HG03565 (cell line): ENCODE results near the gene CASS4.

ENCODE experiments used
- ATAC-seq: cut with Tn5 transposase; IDR thresholded peaks from one replicate; pipeline ENCODE4 v1.9.1; 2021; ENCODE audit warnings: mild to moderate bottlenecking, moderate library complexity; ENCODE audit not compliant: unreplicated experiment

The CASS4 gene

DNA sequence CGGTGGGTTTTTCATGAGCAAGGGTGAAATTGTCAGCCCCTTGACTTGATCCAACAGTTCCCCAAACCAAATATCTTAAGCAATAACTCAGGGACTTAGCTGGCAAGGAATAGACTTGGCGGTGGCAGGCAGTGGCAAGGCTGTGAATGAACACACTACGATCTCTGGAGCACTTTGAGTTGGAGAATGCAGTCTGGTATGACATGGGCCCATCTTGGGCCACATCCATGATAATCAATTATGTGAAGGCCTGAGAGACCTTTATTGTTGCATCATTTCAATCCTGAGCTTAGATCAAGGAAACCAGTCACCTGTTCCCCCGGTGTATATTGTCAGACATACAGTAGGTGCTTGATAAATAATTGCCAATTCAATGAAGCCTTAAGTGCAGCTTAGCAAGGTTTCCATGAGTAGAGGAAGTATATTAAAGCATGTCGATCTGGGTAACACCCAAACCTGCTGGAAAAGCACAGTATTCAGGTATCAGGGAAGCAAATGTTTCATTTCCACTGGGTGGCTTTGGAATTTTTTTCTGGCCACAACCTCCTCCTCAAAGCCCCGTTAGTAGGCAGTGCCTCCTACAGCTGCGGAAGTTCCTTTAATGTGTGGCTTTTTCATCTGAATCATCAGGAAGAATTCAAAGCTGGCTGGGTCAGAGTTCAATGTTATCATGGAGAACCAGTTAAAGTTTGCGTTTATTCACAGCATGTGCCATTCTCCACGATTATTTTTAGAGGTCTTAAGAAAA, 10.2 kb downstream of the CASS4 start:
- ATAC-seq = no peak

DNA sequence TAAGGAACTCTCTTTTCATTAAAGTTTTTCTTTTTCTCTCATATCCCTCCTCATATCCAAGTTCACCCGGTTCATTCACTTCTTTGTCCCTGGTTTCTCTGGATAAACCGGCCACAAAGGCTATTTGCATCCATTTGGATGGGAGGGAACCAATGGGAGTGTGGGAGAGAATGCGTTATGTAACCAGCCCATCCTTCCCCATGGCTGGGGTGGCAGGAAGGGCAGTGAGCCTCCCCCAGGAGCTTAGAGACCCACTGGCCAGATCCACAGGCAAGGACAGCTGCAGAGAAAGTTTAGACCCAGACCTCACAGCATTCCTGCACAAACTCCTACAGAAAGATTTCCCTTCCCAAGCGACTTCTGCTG, 10.7 kb downstream of the CASS4 start:
- ATAC-seq = no peak

DNA sequence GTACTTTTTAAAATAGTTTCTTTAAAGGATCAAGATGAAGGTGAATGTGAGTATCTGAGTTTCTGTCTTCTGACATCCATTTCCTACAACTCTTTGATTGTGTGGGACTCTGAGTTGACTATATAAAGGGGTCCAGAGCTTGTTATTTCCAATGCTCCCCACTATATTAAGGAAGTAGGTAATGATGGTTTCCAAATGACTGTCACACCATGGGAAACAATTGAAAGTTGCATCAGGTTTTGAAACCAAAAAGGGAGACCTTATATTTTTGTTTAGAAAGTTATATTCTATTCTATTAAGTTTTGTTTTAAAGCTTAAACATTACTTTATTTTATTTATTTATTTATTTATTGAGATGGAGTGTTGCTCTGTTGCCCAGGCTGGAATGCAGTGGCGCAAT, 11.2 kb downstream of the CASS4 start:
- no peak for ATAC-seq

DNA sequence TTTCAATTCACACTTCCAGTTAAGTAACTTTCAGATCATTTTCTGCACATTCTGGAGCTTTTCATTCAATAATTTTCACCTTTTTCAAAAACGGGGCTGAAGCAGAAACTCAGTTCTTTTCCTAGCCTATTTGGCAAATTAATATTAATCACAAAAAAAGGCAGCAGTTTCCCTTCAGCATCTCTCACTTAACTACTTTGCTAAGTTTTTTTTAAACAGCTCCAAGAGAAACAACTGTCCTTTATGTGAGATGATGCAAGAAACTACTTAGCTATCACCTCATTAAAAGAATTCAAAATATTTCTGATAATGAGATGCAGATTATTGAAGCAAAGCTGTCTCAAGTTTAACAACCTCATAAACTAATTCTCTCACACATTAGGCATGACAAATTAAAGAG, 11.8 kb downstream of the CASS4 start:
- no peak for ATAC-seq

DNA sequence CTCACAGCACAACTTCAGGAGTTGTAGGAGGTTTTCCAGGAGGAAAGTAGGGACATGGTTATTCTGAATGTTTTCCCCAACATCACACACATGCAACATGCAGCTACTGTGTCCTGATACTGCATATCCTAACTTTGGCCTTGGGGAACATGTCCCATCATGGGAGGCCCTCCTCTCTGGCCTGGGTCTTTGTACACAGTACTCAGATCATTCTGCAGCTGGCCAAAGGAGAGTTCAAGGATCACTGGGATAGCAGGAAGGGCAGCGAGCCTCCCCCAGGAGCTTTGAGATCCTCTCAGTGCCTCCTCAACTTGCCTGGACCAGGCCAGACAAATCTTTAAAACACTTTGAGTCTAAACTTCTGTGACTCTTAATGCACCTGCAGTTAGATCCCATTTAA, 12.9 kb downstream of the CASS4 start:
- no peak for ATAC-seq

DNA sequence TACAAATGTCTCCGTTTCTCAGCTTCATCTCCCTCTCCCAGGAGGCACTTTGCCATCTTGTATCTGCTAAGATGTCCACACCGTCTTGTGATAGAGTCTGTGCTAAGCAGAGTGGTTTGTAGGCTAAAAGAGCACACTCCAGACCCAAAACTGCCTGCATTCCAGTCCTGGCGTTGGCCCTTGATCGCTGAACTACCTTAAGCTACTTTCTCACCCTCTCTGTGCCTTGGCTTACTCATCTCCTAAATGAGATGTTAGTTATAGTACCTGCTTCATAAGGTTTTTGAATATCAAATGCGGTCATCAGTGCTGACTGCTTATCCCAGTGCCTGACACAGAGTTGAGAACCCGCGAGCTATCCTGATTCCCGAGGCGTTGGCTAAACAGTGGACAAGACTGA, 14.0 kb downstream of the CASS4 start:
- no peak for ATAC-seq

DNA sequence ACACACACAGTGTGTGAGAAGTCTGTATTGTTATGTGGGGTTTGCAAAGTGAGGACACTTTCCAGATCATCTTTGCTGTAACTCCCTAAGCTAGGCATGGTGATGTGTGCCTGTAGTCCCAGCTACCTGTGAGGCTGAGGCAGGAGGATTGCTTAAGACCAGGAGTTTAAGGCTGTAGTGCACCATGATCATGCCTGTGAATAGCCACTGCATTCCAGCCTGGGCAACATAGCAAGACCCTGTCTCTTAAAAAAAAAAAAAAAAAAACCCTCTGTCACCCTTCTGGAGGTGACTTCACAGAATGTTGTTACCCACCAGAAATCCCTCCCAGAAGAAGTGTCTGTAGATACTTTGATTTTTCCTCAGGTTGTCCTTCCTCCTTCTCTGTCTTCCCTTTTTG, 14.9 kb downstream of the CASS4 start:
- no peak for ATAC-seq

DNA sequence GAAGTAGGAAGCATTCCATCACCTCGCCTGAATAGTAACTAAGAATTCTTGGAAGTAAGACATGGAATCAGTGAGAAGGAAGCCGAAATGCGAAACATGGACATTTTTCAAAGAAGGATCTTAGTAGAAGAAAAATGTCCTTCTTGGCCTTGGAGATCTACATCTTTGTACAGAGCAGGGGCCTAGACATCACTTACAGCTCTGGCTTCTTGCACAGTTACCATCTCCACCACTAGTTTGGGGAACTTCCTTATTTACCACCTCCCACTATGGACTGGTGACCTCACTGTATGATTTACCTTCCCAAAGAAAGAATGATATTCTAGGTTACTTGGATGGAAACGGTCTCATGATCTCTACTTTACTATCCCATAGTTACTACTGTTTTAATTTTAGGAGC, 15.7 kb downstream of the CASS4 start:
- ATAC-seq = no peak

DNA sequence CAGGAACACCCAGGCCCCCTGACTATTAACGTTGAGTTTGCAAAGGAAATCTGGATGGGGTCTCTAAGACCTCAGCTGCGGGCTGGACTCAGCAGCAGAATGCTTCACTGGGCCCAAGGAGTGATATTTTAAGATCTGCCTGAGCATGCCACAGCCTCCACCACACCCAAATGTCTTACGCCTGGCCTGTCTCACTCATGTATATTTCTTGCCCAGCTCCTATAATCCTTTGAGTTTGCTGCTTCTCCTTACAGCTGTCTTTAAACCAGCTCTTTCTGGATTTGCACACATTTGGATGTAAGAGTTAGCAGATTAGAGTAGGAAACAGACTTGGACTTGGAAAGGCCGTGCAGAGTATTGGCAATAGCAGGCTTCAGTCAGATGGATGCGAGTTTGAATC, 16.4 kb downstream of the CASS4 start:
- ATAC-seq = no peak

DNA sequence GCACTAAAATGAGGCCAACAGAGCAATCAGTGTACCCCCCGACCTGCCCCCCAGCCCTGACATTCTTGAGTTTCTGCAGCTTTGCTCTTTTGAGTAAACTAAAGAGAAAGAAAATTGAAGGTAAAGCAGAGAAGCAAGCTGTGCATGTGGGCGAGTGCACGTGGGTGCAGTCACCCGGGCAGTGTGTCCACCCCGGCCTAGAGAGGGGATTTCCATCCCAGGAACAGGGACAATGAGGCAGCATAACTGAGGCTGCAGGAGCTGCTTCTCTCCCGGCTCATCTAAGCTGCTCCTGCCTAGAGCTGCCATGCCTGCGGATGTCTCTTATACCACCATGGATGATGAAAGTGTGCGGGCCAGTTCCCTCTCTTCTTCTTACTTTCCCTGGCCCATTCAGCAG, 16.8 kb downstream of the CASS4 start:
- no peak for ATAC-seq

DNA sequence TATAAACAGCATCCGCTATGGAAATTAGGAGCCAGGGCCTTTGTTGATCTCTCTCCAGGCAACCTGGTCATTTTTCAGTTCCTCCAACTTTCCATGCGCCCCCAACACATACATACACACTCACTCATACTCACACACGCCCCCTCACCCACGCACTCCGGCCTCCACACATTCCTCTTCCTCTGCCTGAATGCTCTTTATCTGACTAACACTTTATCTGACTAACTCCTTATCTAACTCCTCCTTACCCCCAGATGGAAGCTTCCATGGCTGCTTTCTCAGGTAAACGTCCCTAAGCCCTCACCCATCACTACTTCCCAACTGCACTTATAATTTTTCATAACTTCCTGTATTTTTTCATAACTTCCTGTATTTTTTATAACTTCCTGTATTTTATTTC, 17.4 kb downstream of the CASS4 start:
- no peak for ATAC-seq

DNA sequence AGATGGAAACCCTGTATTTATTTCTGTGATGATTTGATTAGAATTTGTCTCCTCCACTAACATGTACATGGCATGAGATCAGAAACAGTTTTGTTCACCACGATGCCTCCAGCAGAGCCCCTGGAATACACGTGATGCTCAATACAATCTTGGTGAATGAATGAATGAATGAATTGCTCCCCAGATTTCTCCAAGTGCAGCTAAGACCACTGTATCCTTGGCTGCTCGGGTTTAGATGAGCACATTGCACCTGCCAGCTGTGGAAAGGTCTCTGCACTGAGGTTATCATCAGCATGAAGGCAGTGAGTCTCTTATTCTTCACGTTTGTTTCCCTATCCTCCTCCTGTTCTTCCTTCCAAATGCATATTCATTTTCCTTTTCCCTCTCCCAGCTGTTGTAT, 17.9 kb downstream of the CASS4 start:
- ATAC-seq = no peak

DNA sequence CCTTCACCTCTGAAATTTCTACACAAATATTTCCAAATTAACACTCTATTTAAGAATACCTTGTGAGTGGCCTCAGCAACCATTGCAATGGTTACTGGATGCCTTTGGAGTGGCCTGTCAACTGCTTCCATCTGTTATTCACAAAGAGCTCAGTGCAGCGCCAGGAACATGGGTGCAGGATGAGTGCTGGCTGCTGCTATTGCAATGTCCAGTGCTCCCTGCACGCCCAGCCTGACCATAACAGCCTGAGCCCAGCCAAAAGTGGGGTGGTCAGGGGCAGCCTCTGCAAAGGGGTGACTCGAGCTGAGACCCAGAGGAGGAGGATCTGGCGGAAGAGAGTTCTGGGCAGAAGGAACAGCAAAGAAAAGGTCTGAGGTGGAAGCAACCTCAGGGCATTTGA, 18.4 kb downstream of the CASS4 start:
- ATAC-seq = no peak

DNA sequence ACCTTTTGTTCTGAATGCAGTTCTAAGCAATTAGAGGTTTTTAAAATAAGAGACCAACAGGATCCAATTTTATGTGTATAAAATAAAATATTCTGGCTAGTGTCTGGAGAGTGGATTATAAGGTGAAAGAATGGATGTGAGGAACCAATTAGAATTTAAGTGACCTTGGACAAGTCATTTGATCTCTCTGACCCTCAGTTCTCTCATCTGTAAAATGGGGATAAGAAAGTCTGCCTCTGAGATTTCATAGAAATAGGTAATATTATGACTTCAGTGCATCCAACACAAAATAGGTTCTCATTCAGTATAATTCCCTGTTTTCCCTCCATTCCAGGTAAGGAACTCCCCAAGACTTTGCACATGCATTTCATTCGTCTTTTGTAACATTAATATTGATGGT, 18.9 kb downstream of the CASS4 start:
- ATAC-seq = no peak

DNA sequence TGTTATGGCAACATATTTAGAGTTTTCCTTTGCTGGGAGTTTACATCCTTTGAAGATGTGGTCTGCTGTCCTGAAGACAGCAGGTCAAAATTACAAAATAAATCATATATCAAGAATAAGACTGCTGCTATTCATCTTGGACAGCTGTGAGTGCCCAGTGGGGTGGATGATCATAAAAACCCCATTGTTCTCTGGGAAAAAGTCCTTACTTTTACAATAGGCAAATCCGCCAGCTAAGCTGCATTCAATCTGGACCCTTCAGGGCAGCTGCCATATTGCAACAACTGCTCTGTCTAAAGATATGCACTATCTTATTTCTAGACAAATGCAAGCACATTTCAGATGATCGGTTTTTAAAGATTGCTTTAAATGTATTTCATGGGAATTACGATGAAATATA, 19.4 kb downstream of the CASS4 start:
- no peak for ATAC-seq

DNA sequence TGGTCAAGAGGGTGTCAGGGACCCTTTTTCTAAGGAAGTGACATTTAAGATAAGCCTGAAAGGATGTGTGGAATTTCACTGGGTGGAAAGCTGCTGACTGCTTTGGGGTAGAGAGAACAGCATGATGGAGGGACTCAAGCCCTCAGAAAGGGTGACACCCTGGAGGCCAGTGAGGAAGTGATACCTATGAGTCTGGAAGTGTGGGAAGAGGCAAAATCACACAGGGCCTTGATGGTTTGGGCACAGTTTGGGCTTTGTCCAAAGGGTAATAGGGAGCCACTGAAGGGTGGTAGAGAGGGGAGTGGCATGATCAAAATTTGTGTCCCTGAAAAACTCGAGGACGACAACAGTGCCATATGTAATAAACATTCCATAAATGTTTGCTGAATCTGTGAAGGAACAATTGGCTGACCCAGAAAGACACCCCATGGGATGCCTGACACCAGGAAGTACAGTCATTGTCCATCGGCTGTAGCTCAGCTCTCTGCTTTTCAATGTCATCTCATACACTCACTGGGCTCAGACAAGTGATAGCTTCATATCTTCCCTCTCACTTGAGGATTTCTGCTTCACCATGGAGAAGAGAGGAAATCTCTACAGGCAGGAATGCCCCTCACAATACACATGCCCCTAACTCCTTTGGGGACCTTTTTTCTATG, 21.3 kb downstream of the CASS4 start:
- ATAC-seq = no peak

DNA sequence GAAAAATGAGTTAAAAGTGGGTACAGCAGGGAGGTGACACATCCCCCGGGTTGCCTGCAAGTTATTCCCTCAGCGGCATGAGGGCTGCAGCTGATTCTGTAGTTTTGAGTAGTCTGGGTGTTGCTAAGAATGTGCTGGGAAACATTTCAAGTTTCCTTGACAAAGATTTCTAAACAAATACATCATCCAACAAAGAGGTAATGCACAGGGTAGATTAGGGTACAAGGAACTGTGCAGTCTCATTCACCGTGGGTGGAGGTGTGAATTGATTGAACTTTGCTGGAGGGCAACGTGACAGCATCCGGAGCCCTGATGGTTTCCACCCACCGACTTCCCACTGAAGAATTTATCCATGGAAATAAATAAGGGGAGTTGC, 21.8 kb downstream of the CASS4 start:
- ATAC-seq = no peak

DNA sequence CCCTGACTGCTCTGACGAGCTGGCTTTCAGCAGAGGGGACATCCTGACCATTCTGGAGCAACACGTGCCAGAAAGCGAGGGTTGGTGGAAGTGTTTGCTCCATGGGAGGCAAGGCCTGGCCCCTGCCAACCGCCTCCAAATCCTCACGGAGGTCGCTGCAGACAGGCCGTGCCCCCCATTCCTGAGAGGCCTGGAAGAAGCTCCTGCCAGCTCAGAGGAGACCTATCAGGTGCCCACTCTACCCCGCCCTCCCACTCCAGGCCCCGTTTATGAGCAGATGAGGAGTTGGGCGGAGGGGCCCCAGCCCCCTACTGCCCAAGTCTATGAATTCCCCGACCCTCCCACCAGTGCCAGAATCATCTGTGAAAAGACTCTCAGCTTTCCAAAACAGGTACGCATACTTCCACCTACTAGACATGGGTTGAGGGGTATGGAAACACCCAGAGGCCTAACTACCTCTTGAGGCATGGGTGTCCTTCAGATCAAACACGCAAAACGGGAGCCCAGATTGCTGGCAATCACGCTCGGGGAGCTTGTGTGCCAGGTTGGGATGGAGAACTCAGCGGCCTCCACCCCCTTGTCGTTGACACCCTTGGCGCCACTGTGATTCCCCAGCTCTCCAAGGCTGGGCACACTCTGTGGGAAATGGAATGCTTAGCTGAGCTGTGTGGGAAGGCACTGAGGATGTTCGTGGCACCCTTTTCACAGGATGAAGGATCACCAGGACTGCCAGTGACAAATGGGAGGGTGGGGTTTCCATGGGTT, 25.3 kb downstream of the CASS4 start:
- no peak for ATAC-seq

DNA sequence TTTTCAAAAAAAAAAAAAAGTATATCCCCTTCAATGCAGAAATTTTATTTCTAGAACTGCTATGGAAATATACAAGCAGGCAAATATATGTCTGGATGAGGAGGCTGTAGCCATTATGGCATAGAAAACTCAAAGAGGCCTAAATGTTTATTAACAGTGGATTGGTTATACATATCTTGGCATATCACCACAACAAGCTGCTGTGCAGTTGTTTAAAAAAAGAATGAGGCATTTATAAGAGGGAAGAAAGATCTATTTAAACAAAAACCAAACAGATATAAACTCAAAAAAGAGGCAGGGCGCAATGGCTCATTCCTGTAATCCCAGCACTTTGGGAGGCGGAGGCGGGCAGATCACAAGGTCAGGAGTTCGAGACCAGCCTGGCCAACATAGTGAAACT, 26.2 kb downstream of the CASS4 start:
- no peak for ATAC-seq

DNA sequence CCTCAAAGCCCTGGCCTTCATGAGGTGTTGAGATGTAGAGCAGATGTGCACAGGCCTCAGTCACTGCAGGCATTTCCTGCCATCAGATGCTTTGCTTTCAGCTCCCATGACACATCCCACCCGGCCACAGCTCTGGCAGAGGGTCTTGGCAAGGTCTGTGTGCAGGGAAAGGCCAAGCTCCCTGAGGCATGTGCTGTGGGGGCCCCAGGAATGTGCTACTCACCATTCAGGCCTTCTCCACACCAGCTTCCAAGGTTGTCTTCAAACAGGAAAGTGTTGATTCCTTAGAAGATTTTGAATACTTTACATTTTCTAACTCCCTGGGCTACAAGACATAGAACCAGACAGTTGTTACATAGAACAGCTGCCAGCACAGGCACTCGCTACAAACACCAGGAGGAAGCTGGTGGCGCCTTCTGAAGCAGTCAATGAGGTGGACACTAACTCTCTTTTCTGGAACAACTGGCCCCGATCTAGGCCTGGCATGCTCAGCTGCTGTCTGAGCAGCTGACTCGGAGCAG, 27.8 kb downstream of the CASS4 start:
- no peak for ATAC-seq

DNA sequence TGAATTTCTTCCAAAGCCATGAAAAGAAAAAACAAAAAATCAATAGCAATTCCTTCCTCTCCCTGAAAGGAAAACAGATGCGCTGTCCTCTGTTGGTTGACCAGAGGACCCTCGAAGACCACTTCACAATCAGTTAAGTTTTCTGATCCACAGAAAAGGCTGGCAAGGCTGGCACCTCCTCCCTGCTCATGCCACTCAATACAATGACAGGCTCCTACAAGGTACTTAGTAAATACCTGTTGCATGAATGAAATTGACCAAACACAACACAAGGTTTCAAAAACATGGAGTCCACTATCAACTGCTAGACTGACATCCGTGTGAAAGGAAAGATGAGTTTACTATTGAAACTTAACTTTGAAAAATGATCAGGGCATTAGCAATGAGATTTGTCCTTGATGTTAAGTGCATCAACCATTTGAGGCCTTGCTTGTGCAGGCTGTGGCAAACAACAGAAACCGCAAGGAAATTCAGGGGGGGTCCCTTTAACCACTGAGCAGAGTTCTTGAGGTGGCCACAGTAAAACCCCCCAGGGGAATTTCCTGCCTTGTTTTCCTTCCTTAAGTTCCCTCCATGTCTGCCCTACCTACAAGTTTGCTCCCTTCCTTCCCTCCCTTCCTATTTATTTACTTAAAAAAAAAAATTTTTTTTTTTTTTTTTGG, 28.4 kb downstream of the CASS4 start:
- ATAC-seq = peak; percentile 60
